Ishikawa (cell line): Measurements from ENCODE around the gene LRRC55.

Source experiments
- CEBPB ChIP-seq: IDR thresholded peaks from 2 replicates; pipeline ENCODE4 v1.6.1; 2012
- CREB1 ChIP-seq: IDR thresholded peaks from 2 replicates; pipeline ENCODE4 v1.6.1; 2012; ENCODE audit warnings: low read depth
- EGR1 ChIP-seq: IDR thresholded peaks from 2 replicates; pipeline ENCODE4 v1.6.1; 2012
- EP300 ChIP-seq: IDR thresholded peaks from 2 replicates; pipeline ENCODE4 v1.6.1; 2012; ENCODE audit warnings: borderline replicate concordance
- FOXM1 ChIP-seq: IDR thresholded peaks from 2 replicates; pipeline ENCODE4 v1.6.1; 2012; ENCODE audit warnings: low read depth, borderline replicate concordance
- MAX ChIP-seq: IDR thresholded peaks from 2 replicates; pipeline ENCODE4 v1.6.1; 2012
- NFIC ChIP-seq: IDR thresholded peaks from 2 replicates; pipeline ENCODE4 v1.6.1; 2012
- RAD21 ChIP-seq: IDR thresholded peaks from 2 replicates; pipeline ENCODE4 v1.6.1; 2012; ENCODE audit warnings: low read depth
- REST ChIP-seq: IDR thresholded peaks from 2 replicates; pipeline ENCODE4 v1.6.1; 2012; ENCODE audit warnings: low read depth, mild to moderate bottlenecking
- TAF1 ChIP-seq: IDR thresholded peaks from 2 replicates; pipeline ENCODE4 v1.6.1; 2012; ENCODE audit warnings: low read depth, mild to moderate bottlenecking
- TCF12 ChIP-seq: IDR thresholded peaks from 2 replicates; pipeline ENCODE4 v1.6.1; 2012; ENCODE audit warnings: low read depth
- TEAD4 ChIP-seq: IDR thresholded peaks from 2 replicates; pipeline ENCODE4 v1.6.1; 2012
- USF1 ChIP-seq: IDR thresholded peaks from 2 replicates; pipeline ENCODE4 v1.6.1; 2012
- YY1 ChIP-seq: IDR thresholded peaks from 2 replicates; pipeline ENCODE4 v1.6.1; 2012; ENCODE audit warnings: low read depth
- ZBTB7A ChIP-seq: IDR thresholded peaks from 2 replicates; pipeline ENCODE4 v1.6.1; 2012; ENCODE audit warnings: low read depth

LRRC55 gene

GRCh38 chr11:57167125-57167846, 14.5 kb upstream of the LRRC55 start:
- TF ChIP-seq ZBTB7A (no peak), YY1 (no peak), TCF12 (no peak), EGR1 (no peak), TAF1 (no peak), REST (no peak), EP300 (no peak), FOXM1 (no peak), RAD21 (no peak), CREB1 (no peak), USF1 (no peak), CEBPB (no peak)

- TF ChIP-seq MAX (no peak), CREB1 (no peak), RAD21 (no peak), REST (no peak)
These were observed 9.7 kb upstream of the LRRC55 start for GRCh38 chr11:57172031-57172430.

GRCh38 chr11:57174656-57175055, 7.1 kb upstream of the LRRC55 start:
- TF ChIP-seq CREB1 (no peak), REST (no peak), YY1 (no peak), CEBPB (no peak), ZBTB7A (no peak), USF1 (no peak), TEAD4 (no peak), MAX (no peak), RAD21 (no peak), EGR1 (no peak), EP300 (no peak), TAF1 (no peak), NFIC (no peak), TCF12 (no peak), FOXM1 (no peak)

GRCh38 chr11:57175478-57175877, 6.3 kb upstream of the LRRC55 start:
- TF ChIP-seq ZBTB7A (no peak), TEAD4 (no peak), EP300 (no peak), CEBPB (no peak), EGR1 (no peak), USF1 (no peak), MAX (no peak), YY1 (no peak)
